HG03521 (cell line): ENCODE data around the gene INCA1.
A peak's percentile ranks its signal among the peaks of the same experiment; 100 is the strongest.

ENCODE experiments used
- ATAC-seq: cut with Tn5 transposase; IDR thresholded peaks from one replicate; pipeline ENCODE4 v1.9.1; 2021; ENCODE audit warnings: mild to moderate bottlenecking, moderate library complexity; ENCODE audit not compliant: unreplicated experiment

The INCA1 gene

GRCh38 chr17:4949321-4950074 is 47.8 kb downstream of the INCA1 start:
- peak; percentile 21 for ATAC-seq

DNA sequence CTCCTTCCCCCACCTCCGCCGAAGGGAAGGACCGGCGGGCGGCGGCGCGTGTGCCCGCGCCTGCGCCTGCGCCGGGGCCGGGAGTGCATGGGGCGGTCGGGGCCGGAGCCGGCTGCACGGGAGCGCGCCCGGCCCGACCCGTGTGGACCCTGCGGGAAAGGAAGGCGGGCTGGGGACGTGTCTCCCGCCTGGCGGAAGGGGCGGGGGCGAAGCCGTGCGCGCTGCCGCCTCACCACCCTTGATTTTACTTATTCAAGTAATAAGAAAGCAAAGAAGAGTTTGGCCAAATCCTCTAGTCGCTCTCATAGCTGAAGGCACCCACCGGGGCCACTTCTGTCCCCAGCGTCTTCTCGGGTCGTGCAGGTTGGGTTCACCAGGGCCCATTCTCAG is 48.4 kb downstream of the INCA1 start:
- peak; percentile 34 for ATAC-seq

DNA sequence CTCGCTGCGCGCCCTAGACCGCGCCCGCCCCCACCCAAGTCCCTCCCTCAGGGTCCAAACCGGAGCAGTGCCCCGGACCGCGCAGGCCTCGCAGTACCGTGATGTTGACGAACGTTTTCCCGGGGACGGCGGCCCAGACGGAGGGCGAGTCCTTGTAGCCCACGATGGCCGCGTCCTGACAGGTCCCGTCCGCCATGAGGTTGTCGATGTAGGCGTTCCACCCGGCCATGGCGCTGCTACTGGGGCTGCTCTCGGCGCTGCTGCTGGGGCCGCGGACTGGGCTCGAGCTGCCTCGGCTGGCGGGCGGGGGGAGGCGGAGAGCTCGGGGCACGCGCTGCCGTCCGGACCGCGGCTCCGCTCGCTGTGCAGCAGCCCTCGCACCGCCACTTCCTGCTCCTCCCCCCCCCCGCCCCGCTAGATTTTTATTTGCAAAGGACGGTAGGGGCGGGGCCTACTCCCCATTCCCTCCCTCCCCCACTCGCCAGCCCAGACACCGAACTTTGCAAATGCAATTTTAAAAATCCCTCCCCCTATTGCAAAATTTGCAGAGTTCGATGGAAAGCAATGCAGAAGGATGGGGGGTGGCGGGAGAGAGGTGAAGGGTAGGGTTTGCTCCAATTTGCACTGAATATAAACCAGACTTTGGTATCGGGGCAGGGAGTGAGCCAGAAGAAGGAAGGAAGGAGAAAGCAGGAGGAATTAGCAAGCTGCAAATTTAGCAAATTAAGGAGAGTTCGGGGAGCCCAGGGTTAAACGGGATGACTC is 49.0 kb downstream of the INCA1 start, which contains the start of gene PFN1:
Gene PFN1 (minus strand): TSS at position 365 of the 765 bp plus-strand sequence. CDS start 136 bp downstream, at position 229.
- ATAC-seq = peak; percentile 12

- peak; percentile 4 for ATAC-seq
Measured at GRCh38 chr17:4947411-4948165, 49.7 kb downstream of the INCA1 start.

GRCh38 chr17:4947010-4947410 is 50.3 kb downstream of the INCA1 start:
- ATAC-seq = no peak

- ATAC-seq = no peak
Measured at GRCh38 chr17:4946312-4946976, 50.9 kb downstream of the INCA1 start.

- no peak for ATAC-seq
Measured at GRCh38 chr17:4945944-4946280, 51.4 kb downstream of the INCA1 start.

DNA sequence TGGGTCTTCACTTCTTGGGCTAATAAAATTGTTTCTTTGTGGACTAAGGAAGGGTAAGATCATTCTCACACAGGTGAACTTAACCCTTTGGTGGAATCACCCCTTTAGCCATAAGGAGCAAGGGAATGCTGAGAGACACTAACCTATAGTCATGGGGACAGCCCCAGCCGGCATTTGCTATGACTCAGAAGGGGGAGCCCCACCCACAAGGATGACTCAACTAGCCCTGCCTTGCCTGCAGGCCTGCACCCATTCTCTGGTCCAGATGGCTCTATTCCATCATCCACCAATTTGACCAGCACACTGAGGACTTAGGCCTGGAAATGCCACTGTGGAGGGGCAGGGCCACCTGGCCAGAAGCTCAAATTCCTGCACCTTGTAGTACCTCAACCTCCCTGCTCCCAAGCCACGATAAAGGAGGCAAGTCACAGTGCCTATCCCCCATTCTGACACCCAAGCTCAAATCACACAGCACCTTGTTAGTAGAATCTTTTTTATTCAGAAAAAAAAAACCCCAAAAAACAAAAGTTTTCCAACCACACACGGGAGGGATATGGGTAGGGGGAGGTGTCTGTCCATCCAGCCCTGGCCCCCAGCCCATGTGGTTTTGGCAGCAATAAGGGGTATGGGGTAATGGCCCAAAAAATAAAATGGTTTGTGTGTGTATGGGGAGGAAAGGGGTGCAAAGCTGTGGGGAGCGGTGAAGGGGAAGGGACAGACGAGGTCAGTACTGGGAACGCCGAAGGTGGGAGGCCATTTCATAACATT is 52.0 kb downstream of the INCA1 start:
- no peak for ATAC-seq

DNA sequence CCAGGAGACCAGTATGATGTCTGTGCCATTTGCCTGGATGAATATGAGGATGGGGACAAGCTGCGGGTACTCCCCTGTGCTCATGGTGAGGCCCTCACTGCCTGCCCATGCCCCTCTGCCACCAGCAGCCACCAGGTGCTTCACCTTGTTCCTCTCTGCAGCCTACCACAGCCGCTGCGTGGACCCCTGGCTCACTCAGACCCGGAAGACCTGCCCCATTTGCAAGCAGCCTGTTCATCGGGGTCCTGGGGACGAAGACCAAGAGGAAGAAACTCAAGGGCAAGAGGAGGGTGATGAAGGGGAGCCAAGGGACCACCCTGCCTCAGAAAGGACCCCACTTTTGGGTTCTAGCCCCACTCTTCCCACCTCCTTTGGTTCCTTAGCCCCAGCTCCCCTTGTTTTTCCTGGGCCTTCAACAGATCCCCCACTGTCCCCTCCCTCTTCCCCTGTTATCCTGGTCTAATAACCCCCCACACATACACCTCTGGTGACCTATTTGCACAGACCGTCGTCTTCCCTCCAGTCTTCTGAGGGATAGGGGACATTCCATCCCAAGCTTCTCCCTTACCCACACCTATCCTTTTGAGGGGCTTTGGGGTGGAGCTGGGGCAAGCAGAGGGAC is 52.7 kb downstream of the INCA1 start:
- ATAC-seq = no peak

GRCh38 chr17:4944163-4944553 is 53.2 kb downstream of the INCA1 start:
- ATAC-seq = no peak

DNA sequence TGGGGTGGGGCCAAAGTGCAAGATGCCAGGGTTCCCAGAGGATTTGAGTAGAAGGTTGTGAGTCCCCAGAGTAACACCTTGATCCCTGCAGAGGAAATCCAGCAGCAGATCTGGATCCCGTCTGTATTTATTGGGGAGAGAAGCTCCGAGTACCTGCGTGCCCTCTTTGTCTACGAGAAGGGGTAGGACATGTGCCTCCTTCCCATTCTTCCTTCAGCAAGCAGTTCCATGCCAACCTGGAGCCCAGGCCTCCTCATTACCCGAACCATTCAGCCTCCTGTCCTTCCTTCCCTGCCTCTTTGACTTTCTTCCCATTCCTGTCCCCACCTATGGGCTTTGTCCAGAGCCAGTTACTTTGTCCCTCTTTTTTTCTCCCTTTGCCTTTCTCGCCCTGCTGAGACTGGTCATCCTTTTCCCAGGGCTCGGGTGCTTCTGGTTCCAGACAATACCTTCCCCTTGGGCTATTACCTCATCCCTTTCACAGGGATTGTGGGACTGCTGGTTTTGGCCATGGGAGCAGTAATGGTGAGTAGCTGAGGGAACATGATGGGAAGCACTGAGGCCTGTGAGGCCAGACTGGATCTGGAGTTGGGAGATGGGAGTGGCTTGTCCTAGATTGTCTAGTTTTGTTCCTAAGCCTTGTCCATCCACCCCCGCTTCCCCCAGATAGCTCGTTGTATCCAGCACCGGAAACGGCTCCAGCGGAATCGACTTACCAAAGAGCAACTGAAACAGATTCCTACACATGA is 54.4 kb downstream of the INCA1 start:
- no peak for ATAC-seq

- no peak for ATAC-seq
Measured at GRCh38 chr17:4941319-4941610, 56.1 kb downstream of the INCA1 start.

DNA sequence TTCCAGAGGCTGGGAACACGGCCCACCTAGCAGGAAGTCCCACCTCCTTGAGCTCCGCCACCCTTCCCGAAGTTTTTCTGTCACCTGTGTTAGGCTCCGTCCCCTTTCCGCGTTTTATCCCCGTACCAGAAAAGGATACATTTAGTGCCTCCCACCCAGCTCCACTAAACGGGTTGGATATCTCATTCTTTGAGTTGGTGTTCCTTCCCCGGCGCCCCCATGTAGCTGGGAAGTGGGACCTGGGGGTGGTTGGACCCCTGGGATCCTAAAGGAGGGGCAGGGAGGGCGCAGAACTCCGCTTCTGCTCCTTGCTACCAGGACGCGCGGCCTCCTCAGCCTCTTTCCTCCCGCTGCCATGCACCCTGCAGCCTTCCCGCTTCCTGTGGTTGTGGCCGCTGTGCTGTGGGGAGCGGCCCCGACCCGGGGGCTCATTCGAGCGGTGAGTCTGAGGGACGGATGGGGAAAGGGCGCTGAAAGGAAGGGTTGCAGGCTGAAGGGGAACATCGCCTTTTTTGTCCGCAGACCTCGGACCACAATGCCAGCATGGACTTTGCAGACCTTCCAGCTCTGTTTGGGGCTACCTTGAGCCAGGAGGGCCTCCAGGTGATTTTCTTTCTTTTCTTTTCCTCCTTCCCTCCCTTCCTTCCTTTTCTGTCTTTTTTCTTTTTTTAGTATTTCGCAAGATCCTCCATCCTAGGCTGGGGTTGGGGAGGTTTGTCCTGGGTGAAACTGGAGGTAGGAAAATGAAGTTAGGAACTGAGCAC is 56.6 kb downstream of the INCA1 start:
- no peak for ATAC-seq

DNA sequence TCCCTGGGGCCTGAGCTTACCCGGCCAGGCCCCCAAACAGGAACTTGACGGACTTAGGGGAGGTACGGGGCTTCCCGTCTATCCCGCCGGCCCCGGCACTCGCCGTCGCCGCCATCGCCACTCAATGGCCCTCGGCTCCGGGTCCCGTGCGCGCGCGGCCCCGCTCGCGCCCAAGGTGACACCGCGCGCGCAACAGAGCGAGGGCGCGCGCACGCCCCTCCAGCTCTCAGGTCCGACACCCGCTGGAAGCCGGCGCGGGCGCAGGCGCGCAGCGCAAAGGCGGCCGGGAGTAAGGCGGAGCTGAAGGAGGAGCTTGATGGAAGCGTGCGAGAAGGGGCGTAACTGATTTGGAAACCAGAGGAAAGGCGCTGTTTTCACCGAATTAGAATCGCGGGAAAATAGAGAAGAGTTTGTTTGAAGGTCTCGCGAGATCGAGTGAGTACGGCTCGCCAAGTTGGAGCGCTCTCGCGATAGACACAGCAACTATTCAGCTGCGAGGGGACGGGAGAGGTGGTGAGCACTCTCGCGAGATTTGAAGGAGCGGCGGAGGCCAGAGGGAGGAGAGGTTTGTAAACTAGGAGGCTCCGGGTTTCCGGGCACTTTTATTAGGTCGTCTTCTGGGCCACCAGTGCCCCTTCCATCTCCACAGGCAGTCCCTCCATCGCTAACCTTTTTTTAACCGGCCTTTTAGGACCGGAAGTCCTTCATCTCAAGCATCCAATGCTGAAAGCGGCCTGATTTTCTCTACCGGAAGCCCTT is 57.3 kb downstream of the INCA1 start, which contains the start of the genes RNF167 and SLC25A11:
Gene RNF167 (plus strand): TSS at position 473 of the 759 bp plus-strand sequence. CDS start 642 bp downstream, outside the sequence.
Gene SLC25A11 (minus strand): TSS at position 251 of the 759 bp plus-strand sequence. CDS start 136 bp downstream, at position 115.
- peak; percentile 80 for ATAC-seq

DNA sequence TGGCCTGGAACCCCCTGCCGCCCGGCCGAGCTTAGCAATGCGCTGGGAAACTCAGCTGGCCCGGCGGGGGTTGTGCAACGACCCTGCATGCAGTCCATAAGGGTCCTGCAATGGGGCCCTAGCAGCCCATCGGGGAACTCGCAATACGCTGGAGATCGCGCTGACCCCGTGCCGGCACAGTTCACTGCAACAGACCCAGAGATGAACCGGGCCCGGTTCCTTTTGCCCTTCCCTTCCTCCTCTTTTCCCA is 57.9 kb downstream of the INCA1 start:
- ATAC-seq = no peak

DNA sequence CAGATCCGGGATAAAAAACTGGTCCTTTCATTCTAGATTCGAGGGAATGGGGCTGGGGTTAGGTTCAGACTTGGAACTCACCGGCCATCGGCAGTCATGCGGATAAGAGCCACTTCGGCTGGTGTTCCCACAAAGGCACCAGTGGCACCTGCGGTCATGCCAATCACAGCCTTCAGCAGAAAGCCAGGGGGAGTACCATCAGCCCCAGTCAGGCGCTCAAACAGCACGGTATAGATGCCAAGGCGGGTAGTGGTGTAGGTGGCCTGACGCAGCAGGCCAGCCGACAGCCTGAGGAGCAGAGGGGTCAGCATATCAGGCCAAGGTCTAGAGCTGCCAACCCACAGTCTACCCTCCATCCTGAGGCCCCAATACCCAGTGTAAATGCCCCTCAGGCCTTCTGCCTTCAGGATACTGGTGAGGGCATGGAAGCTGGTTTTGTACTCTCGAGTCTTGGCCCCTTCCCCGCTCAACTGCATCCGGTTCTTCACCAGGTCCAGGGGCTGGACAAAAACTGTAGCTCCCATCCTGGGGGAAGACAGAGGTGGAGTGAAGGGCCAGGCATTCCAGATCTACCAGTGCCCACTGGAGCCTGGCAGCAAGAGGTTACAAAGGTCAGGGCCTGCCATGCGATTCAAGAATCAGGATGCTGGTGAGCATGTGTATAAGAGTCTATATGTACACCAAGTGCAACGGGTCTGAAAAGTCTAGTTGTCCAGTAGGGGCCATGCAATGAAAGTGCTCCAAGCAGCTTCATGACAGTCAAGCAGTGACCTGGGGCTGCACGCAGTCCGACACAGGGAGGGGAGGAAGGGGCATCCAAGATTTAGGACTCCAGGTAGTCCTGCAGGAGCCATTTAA is 58.4 kb downstream of the INCA1 start:
- no peak for ATAC-seq
